GM12878 (cell line): Measurements from ENCODE around the gene MEF2D. TPM values are rescaled to one million over a fixed set of nuclear protein-coding genes. Genes with fewer than 3 reads are reported as not detected.
A peak's percentile ranks its signal among the peaks of the same experiment; 100 is the strongest.

ENCODE experiments used
- ATF7 ChIP-seq: fragments of 450-650 bp; IDR thresholded peaks from 2 replicates; pipeline ENCODE4 v1.6.1; 2016; ENCODE audit warnings: low read depth, mild to moderate bottlenecking
- BHLHE40 ChIP-seq, 2 experiments: fragments of 450-650 bp in 1 of 2; IDR thresholded peaks; 2 replicates each; pipeline ENCODE4 v1.6.1; 2011 to 2017; ENCODE audit warnings: low read depth in 2 of 2, borderline replicate concordance in 1 of 2, improper control_type of control experiment in 1 of 2, low read length in 1 of 2, mild to moderate bottlenecking in 1 of 2
- CEBPZ ChIP-seq: fragments of 150-350 bp; IDR thresholded peaks from 2 replicates; pipeline ENCODE4 v1.6.1; 2016; ENCODE audit warnings: low read depth, low read length
- EGR1 ChIP-seq, 2 experiments: IDR thresholded peaks; 1 replicate in 1 of 2; 2 replicates in 1 of 2; pipeline ENCODE4 v1.6.1; 2011 to 2012; ENCODE audit warnings: low read depth in 2 of 2, low read length in 2 of 2, borderline replicate concordance in 1 of 2, mild to moderate bottlenecking in 1 of 2, moderate library complexity in 1 of 2
- GABPA ChIP-seq: IDR thresholded peaks from 2 replicates; pipeline ENCODE4 v1.6.1; 2014; ENCODE audit warnings: antibody characterized with exemption, low read depth, mild to moderate bottlenecking, inconsistent platforms
- HDAC2 ChIP-seq: fragments of 200-600 bp; sonication (generic); IDR thresholded peaks from 2 replicates; pipeline ENCODE4 v1.6.1; 2017
- HSF1 ChIP-seq: fragments of 150-350 bp; IDR thresholded peaks from 2 replicates; pipeline ENCODE4 v1.6.1; 2014; ENCODE audit warnings: mild to moderate bottlenecking, low read depth, low read length
- IRF3 ChIP-seq: fragments of 450-650 bp; IDR thresholded peaks from 2 replicates; pipeline ENCODE4 v1.6.1; 2014; ENCODE audit warnings: mild to moderate bottlenecking
- KDM1A ChIP-seq: fragments of 200-600 bp; sonication (generic); IDR thresholded peaks from 2 replicates; pipeline ENCODE4 v1.6.1; 2016; ENCODE audit warnings: borderline replicate concordance
- NFXL1 ChIP-seq: fragments of 450-650 bp; IDR thresholded peaks from 2 replicates; pipeline ENCODE4 v1.6.1; 2017; ENCODE audit warnings: antibody characterized with exemption, mild to moderate bottlenecking, borderline replicate concordance
- NFYB ChIP-seq: IDR thresholded peaks from 2 replicates; pipeline ENCODE4 v1.6.1; 2011; ENCODE audit warnings: low read depth, mild to moderate bottlenecking, low read length, improper control_type of control experiment, moderate library complexity; ENCODE audit not compliant: insufficient read depth
- PAX5 ChIP-seq: IDR thresholded peaks from 2 replicates; pipeline ENCODE4 v1.6.1; 2011; ENCODE audit warnings: low read depth, low read length, borderline replicate concordance
- SPI1 ChIP-seq: IDR thresholded peaks from 2 replicates; pipeline ENCODE4 v1.6.1; 2011; ENCODE audit warnings: low read depth, mild to moderate bottlenecking, low read length, moderate library complexity, borderline replicate concordance; ENCODE audit not compliant: insufficient read depth
- SREBF2 ChIP-seq: IDR thresholded peaks from 2 replicates; pipeline ENCODE4 v1.6.1; 2012; ENCODE audit warnings: mild to moderate bottlenecking, low read length
- TCF3 ChIP-seq: IDR thresholded peaks from 2 replicates; pipeline ENCODE4 v1.6.1; 2012; ENCODE audit warnings: low read depth, mild to moderate bottlenecking, low read length, borderline replicate concordance; ENCODE audit not compliant: insufficient read depth
- USF1 ChIP-seq: IDR thresholded peaks from 2 replicates; pipeline ENCODE4 v1.6.1; 2011; ENCODE audit warnings: borderline replicate concordance, low read depth, mild to moderate bottlenecking, moderate library complexity, mixed read lengths, low read length; ENCODE audit not compliant: insufficient read depth; ENCODE audit errors: extremely low read length
- ZNF207 ChIP-seq: fragments of 450-650 bp; IDR thresholded peaks from 2 replicates; pipeline ENCODE4 v1.6.1; 2014; ENCODE audit warnings: antibody characterized with exemption, mild to moderate bottlenecking, borderline replicate concordance
- ZNF274 ChIP-seq: IDR thresholded peaks from one replicate; pipeline ENCODE4 v1.8.0; 2011; ENCODE audit not compliant: insufficient read length, insufficient read depth
- ZSCAN29 ChIP-seq: fragments of 450-650 bp; IDR thresholded peaks from 2 replicates; pipeline ENCODE4 v1.6.1; 2017; ENCODE audit warnings: mild to moderate bottlenecking, moderate library complexity
- ZZZ3 ChIP-seq: IDR thresholded peaks from 2 replicates; pipeline ENCODE4 v1.6.1; 2011; ENCODE audit warnings: low read depth; ENCODE audit not compliant: control insufficient read depth, insufficient read length
- polyA plus RNA-seq, 11 experiments: library from polyadenylated mRNA; depleted of rRNA in 4 of 11; unstranded in 6 of 11; stranded (reverse) in 5 of 11; fragments of >200 nt; fragmentation: Nextera tagmentation in 4 of 11; fragmentation: Illumina TruSeq in 1 of 11; extraction: Ambion mirVana in 4 of 11; extraction: Trizol in 1 of 11; gene quantifications; 1 replicate in 1 of 11; 2 replicates in 10 of 11; pipeline versions ENCODE4 v1.2.1 to v1.2.3, GENCODE V29; 2011 to 2016; ENCODE audit warnings: inconsistent platforms in 2 of 11, missing spikeins in 2 of 11, low read depth in 1 of 11
- total RNA-seq, 4 experiments: library from RNA; depleted of rRNA in 3 of 4; stranded (reverse); fragments of >200 nt in 3 of 4; fragmentation: Illumina TruSeq in 1 of 4; extraction: Trizol in 1 of 4; gene quantifications; 2 replicates each; pipeline versions ENCODE4 v1.2.1 to v1.2.3, GENCODE V29; 2013 to 2021

The MEF2D gene
- total and polyA plus RNA-seq, 10 of the 15 experiments (the other 5 are each of a cell fraction or from before 2014, with no cell fraction given), result 0.61 to 53.0 (median 15.2) TPM

- TF ChIP-seq ATF7 (peak; percentile 44; the same call in 1 of the 2 replicates), EGR1 (IDR thresholded peaks at IDR 0.05; ENCODE audit: borderline replicate concordance in 1 of 2, low read depth in 2 of 2, low read length in 2 of 2) (peak in 1 of 2 experiments; percentile 43; a peak in 1 of 3 replicates), IRF3 (no peak), ZNF207 (peak; percentile 62; the same call in 1 of the 2 replicates), NFXL1 (no peak), HDAC2 (no peak), TCF3 (no peak), PAX5 (peak; percentile 56; the same call in 1 of the 2 replicates), CEBPZ (no peak), KDM1A (no peak), SREBF2 (no peak), USF1 (peak; percentile 94), NFYB (peak; percentile 58; the same call in 1 of the 2 replicates), SPI1 (no peak), ZZZ3 (no peak), BHLHE40 (IDR thresholded peaks at IDR 0.05; ENCODE audit: borderline replicate concordance in 1 of 2, low read depth in 2 of 2, low read length in 1 of 2) (peak; percentile 95 to 98), ZNF274 (no peak), ZSCAN29 (no peak), HSF1 (no peak), GABPA (no peak)
Measured at GRCh38 chr1:156456625-156457465, 43.7 kb downstream of the MEF2D start (continued).
